Measurements from ENCODE around the gene FABP1.

The FABP1 gene

GRCh38 chr2:88114889-88115288 lies 13.0 kb downstream of the FABP1 start:
- no peak for DNase-seq (ENCODE audit: low read depth)

GRCh38 chr2:88113069-88113468 lies 14.8 kb downstream of the FABP1 start:
- no peak for DNase-seq (ENCODE audit: low read depth)

GRCh38 chr2:88110830-88111229 lies 17.0 kb downstream of the FABP1 start:
- DNase-seq (ENCODE audit: low read depth): no peak

GRCh38 chr2:88108796-88109195 lies 19.1 kb downstream of the FABP1 start:
- DNase-seq (ENCODE audit: low read depth): no peak

- DNase-seq (ENCODE audit: low read depth): no peak
Measured at GRCh38 chr2:88100489-88100858, 27.4 kb downstream of the FABP1 start.

GRCh38 chr2:88099798-88100488 lies 27.9 kb downstream of the FABP1 start:
- DNase-seq (ENCODE audit: low read depth): peak; percentile 22

GRCh38 chr2:88098558-88098900 lies 29.3 kb downstream of the FABP1 start:
- no peak for DNase-seq (ENCODE audit: low read depth)

- no peak for DNase-seq (ENCODE audit: low read depth)
Measured at GRCh38 chr2:88097891-88098557, 29.8 kb downstream of the FABP1 start.

- DNase-seq (ENCODE audit: low read depth): no peak
Measured at GRCh38 chr2:88097192-88097591, 30.7 kb downstream of the FABP1 start.

- no peak for DNase-seq (ENCODE audit: low read depth)
Measured at GRCh38 chr2:88096708-88097107, 31.2 kb downstream of the FABP1 start.

- no peak for DNase-seq (ENCODE audit: low read depth)
Measured at GRCh38 chr2:88095022-88095421, 32.8 kb downstream of the FABP1 start.

- DNase-seq (ENCODE audit: low read depth): no peak
Measured at GRCh38 chr2:88092773-88093172, 35.1 kb downstream of the FABP1 start.

- DNase-seq (ENCODE audit: low read depth): no peak
Measured at GRCh38 chr2:88091943-88092342, 35.9 kb downstream of the FABP1 start.

GRCh38 chr2:88090446-88091283 lies 37.2 kb downstream of the FABP1 start:
- DNase-seq (ENCODE audit: low read depth): no peak

GRCh38 chr2:88088999-88089398 lies 38.9 kb downstream of the FABP1 start:
- DNase-seq (ENCODE audit: low read depth): no peak

GRCh38 chr2:88087763-88088162 lies 40.1 kb downstream of the FABP1 start:
- no peak for DNase-seq (ENCODE audit: low read depth)

GRCh38 chr2:88087073-88087472 lies 40.8 kb downstream of the FABP1 start:
- DNase-seq (ENCODE audit: low read depth): no peak

GRCh38 chr2:88086401-88086800 lies 41.5 kb downstream of the FABP1 start:
- no peak for DNase-seq (ENCODE audit: low read depth)

- DNase-seq (ENCODE audit: low read depth): no peak
Measured at GRCh38 chr2:88085602-88086001, 42.3 kb downstream of the FABP1 start.

- DNase-seq (ENCODE audit: low read depth): no peak
Measured at GRCh38 chr2:88085099-88085498, 42.8 kb downstream of the FABP1 start.

- no peak for DNase-seq (ENCODE audit: low read depth)
Measured at GRCh38 chr2:88082781-88083180, 45.1 kb downstream of the FABP1 start.

- no peak for DNase-seq (ENCODE audit: low read depth)
Measured at GRCh38 chr2:88081924-88082608, 45.8 kb downstream of the FABP1 start.

- DNase-seq (ENCODE audit: low read depth): no peak
Measured at GRCh38 chr2:88080545-88080944, 47.3 kb downstream of the FABP1 start.
